NCI-H2227 treated with DMSO at 0.1 percent for 48 hours (cell line): ENCODE data around the gene SH3YL1.

Experiments
- DNase-seq: peaks from one replicate; lab custom pipeline; 2025; lab: John Stamatoyannopoulos, UW

SH3YL1 gene

GRCh38 chr2:263774-264492 lies at the start of gene SH3YL1:
TSS of gene SH3YL1 (minus strand) at chr2:264032. CDS start at chr2:263984, 48 bp downstream.
- DNase-seq, result no peak

- DNase-seq, result no peak
Observed at GRCh38 chr2:310994-311393, 47.2 kb upstream of the SH3YL1 start.

- no peak for DNase-seq
Observed at GRCh38 chr2:309954-310510, 46.2 kb upstream of the SH3YL1 start.

GRCh38 chr2:309148-309953 lies 45.5 kb upstream of the SH3YL1 start:
- no peak for DNase-seq

- DNase-seq, result no peak
Observed at GRCh38 chr2:305366-305765, 41.5 kb upstream of the SH3YL1 start.

- no peak for DNase-seq
Observed at GRCh38 chr2:296354-296753, 32.5 kb upstream of the SH3YL1 start.

GRCh38 chr2:295090-295489 lies 31.3 kb upstream of the SH3YL1 start:
- DNase-seq, result no peak

- DNase-seq, result peak; percentile 44
Observed at GRCh38 chr2:290090-290722, 26.4 kb upstream of the SH3YL1 start.

GRCh38 chr2:289362-290089 lies 25.7 kb upstream of the SH3YL1 start:
- no peak for DNase-seq

GRCh38 chr2:288758-289361 lies 25.0 kb upstream of the SH3YL1 start:
- no peak for DNase-seq

- DNase-seq, result no peak
Observed at GRCh38 chr2:287911-288757, 24.3 kb upstream of the SH3YL1 start, which contains the start of gene ALKAL2. TSS of gene ALKAL2 (minus strand) at chr2:288091. CDS start at chr2:287835, 256 bp downstream.

- DNase-seq, result no peak
Observed at GRCh38 chr2:287471-287885, 23.6 kb upstream of the SH3YL1 start.

GRCh38 chr2:286774-287392 lies 23.1 kb upstream of the SH3YL1 start:
- no peak for DNase-seq

GRCh38 chr2:286035-286434 lies 22.2 kb upstream of the SH3YL1 start:
- no peak for DNase-seq

- DNase-seq, result no peak
Observed at GRCh38 chr2:285531-285930, 21.7 kb upstream of the SH3YL1 start.

- no peak for DNase-seq
Observed at GRCh38 chr2:284896-285492, 21.2 kb upstream of the SH3YL1 start.

- DNase-seq, result no peak
Observed at GRCh38 chr2:283996-284794, 20.4 kb upstream of the SH3YL1 start.

GRCh38 chr2:282371-283263 lies 18.8 kb upstream of the SH3YL1 start:
- DNase-seq, result no peak
